Activated CD4-positive, alpha-beta T cell treated with anti-CD3 and anti-CD28 coated beads, Interleukin-2, Interleukin-4, amounts not matched to agents 100 ng/mL and 50 ng/mL, durations not matched to agents 16 hours and 8 hours (primary cell): ENCODE results near the gene FKBP10.
"Not testable (repeated sequence)": the region's sequence is repeated elsewhere in the genome, so short reads cannot be mapped to it uniquely, and the experiment has no call there.

ENCODE experiments used
- DNase-seq: peaks from one replicate; pipeline ENCODE4 v3.0.0-alpha.2; 2020; ENCODE audit warnings: low spot score

FKBP10 gene

GRCh38 chr17:41810659-41811548 is 1.9 kb upstream of the FKBP10 start:
- DNase-seq: no peak

- peak; percentile 57 for DNase-seq
Observed at GRCh38 chr17:41811549-41812380, 1.0 kb upstream of the FKBP10 start, which contains the start of gene P3H4. Gene P3H4, minus strand, starts transcription at chr17:41811949. Its CDS starts 34 bp downstream, at chr17:41811915.

GRCh38 chr17:41813152-41813680 is 412 bp downstream of the FKBP10 start:
- DNase-seq: no peak

- no peak for DNase-seq
Observed at GRCh38 chr17:41813699-41814124, 908 bp downstream of the FKBP10 start.

- no peak for DNase-seq
Observed at GRCh38 chr17:41814195-41814594, 1.4 kb downstream of the FKBP10 start.

GRCh38 chr17:41816637-41817320 is 4.0 kb downstream of the FKBP10 start:
- DNase-seq: no peak

GRCh38 chr17:41818024-41818423 is 5.2 kb downstream of the FKBP10 start:
- no peak for DNase-seq

- DNase-seq: no peak
Observed at GRCh38 chr17:41821776-41822175, 9.0 kb downstream of the FKBP10 start.

- no peak for DNase-seq
Observed at GRCh38 chr17:41822216-41823140, 9.7 kb downstream of the FKBP10 start.

- no peak for DNase-seq
Observed at GRCh38 chr17:41823141-41823524, 10.3 kb downstream of the FKBP10 start.

GRCh38 chr17:41823580-41823979 is 10.8 kb downstream of the FKBP10 start:
- no peak for DNase-seq

- no peak for DNase-seq
Observed at GRCh38 chr17:41824086-41824485, 11.3 kb downstream of the FKBP10 start.

- no peak for DNase-seq
Observed at GRCh38 chr17:41825175-41825845, 12.5 kb downstream of the FKBP10 start.

GRCh38 chr17:41829961-41830360 is 17.2 kb downstream of the FKBP10 start:
- not testable (repeated sequence) for DNase-seq

- DNase-seq: no peak
Observed at GRCh38 chr17:41835214-41835799, 22.5 kb downstream of the FKBP10 start.

GRCh38 chr17:41835800-41836549 is 23.2 kb downstream of the FKBP10 start, which contains the start of gene NT5C3B:
Gene NT5C3B, minus strand, starts transcription at chr17:41836232. Its CDS starts 39 bp downstream, at chr17:41836193.
- peak; percentile 63 for DNase-seq

GRCh38 chr17:41836550-41837196 is 23.9 kb downstream of the FKBP10 start:
- no peak for DNase-seq

- DNase-seq: no peak
Observed at GRCh38 chr17:41837761-41838538, 25.1 kb downstream of the FKBP10 start, which contains the start of gene KLHL10. Gene KLHL10, plus strand, starts transcription at chr17:41837825. Its CDS starts 108 bp downstream, at chr17:41837933.
